A204.1 (cell line): ENCODE measurements around the gene CDCA7L.
"Not testable (repeated sequence)": the region's sequence is repeated elsewhere in the genome, so short reads cannot be mapped to it uniquely, and the experiment has no call there.

Experiments used
- FAIRE-seq: peaks from 2 replicates; lab custom pipeline; 2012; peaks lifted over from hg19 to GRCh38; lab: Jason Lieb, UNC

CDCA7L gene

DNA sequence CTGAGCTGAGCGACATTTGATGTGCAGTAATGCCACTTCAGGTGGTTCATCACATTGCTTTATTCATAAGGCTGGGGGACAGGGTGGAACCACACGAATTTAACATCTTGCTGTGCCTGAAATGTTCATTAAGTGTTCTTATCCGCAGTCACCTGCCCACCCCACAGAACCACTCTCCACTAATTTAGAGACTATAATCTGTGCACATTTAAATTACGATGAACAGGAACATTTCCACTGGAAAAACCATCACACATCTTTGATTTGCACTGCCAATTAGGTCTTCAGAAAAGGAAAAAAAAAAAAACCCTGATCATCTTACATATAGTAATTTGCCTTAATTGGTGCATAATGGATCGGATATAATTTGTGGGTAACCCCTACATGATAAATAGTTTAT, 2.3 kb downstream of the CDCA7L start:
- FAIRE-seq, result no peak

DNA sequence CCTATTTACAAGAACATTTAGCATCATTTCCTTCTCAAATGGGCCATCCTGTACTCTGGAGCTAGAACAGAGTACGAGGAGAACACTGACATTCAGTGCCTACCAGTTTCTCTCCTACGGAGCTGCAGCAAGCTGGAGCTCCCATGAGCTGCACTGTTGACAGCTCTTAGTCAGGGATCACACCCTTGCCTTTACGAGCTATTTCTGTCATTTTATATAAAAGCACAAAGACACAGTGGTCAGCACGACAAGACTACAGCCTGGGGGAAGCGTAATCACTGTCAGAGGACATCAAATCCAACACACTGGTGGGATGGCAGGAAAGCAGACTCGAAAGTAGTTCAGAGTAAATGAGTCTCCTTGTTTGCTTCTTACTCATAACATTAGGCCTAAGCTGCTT, 2.7 kb downstream of the CDCA7L start:
- FAIRE-seq, result no peak

DNA sequence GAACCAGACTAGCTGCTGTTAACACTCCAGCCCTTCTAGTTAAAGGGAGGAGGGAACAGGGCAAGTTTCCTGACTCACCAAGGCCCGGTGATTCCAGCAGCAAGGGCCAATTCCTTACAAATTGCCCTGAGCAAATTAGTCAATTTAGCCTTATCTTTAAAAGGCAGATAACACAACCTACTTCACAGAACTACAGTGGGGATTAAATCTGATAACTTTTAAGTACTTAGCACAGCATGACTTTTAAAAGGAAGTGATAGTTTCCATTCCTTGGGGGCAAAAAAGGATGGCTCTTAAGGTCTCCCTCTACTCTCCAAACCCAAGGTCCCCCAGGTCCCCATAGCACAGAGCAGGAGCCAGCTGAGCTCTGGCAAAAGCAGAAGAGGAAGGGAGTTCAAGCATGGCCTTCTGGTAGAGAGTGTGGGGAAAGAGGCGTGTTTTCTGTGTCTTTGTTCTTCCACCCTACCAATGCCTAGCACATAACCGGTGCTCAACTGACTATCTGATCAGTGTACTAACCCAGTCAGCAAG, 4.0 kb downstream of the CDCA7L start:
- no peak for FAIRE-seq

DNA sequence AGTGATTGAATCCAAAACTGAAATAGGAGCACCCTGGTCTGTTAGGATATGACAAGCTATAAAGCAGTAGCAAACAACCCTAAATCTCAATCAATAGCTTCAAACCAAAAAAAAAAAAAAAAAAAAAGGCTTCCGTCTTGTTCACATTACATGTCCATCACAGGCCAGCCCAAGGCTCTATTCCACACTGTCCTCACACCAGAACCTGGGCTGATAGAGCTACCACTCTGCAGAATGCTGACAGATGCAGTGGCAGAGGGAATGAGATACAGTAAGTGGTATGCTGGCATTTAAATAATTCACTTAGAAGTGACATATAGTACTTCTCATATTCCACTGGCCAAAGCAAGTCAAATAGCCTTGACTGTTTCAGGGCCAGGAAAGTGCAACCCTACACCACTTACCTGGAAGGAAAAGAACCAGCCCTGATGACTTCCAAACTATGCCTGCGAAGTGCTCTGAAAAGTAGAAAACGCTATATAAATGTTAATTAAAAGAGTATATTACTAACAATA, 5.8 kb downstream of the CDCA7L start:
- FAIRE-seq, result no peak

DNA sequence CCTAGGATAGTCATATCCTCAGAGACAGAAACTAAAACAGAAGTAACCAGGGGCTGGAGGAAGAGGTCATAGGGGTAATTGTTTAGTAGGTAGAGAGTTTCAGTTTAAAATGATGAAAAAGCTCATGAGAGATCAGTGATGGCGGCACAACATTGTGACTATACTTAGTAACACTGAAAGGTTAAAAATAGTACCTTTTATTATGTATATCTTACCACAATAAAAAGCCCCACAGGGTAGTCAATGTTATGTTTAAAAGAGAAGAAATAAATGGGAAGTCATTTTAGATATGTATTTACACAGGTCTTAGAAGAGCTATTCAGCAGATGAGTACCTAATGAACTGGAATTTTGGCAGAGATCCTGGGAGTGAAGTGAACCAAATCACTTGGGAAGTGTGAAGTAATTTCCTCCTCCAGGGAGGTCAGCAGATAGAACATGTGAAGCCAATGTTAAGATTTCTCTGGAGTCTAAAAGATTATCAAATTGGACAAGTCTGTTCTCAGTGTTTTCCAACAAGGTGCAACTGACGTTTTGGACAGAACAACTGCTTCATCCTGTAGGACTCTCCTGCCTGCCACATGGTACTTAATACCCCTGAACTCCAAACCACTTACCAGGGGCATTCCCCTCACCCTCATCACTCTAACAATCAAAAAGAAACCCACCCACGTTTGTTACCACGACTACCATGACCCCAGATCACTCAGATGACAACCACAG, 6.4 kb downstream of the CDCA7L start:
- FAIRE-seq, result no peak

DNA sequence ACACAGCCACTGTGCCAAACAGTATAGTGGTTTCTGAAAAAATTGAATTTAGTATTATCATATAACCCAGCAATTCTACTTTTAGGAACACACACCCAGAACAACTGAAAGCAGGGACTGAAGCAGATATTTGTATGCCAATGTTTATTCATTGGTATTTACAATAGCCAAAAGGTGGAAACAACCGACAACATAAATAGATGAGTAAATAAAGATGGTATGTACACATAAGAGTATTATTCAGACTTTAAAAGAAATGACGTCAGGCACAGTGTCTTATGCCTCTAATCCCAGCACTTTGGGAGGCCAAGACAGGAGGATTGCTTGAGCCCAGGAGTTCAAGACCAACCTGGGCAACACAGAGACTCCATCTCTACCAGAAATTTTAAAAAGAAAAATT, 7.2 kb downstream of the CDCA7L start:
- FAIRE-seq, result no peak

DNA sequence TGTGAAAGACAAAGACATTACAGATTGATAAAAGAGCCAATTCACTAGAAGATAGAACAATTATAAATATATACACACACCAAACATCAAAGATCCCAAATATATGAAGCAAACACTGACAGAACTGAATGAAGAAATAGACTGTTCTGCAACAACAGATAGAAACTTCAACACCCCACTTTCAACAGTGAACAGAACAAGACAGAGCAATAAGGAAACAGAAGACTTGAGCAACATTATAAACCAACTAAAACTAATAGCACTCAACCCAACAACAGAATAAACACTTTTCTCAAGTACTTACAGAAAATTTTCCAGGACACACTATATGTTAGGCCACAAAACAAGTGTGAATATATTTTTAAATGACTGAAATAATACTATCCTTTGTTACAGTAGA, 10.9 kb downstream of the CDCA7L start:
- no peak for FAIRE-seq

DNA sequence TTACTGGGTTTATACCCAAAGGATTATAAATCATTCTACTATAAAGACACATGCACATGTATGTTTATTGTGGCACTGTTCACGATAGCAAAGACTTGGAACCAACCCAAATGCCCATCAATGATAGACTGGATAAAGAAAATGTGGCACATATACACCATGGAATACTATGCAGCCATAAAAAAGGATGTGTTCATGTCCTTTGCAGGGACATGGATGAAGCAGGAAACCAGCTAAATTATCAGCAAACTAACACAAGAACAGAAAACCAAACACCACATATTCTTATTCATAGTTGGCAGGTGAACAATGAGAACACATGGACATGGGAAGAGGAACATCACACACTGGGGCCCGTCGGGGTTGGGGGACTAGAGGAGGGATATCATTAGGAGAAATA, 12.4 kb downstream of the CDCA7L start:
- FAIRE-seq, result not testable (repeated sequence)

DNA sequence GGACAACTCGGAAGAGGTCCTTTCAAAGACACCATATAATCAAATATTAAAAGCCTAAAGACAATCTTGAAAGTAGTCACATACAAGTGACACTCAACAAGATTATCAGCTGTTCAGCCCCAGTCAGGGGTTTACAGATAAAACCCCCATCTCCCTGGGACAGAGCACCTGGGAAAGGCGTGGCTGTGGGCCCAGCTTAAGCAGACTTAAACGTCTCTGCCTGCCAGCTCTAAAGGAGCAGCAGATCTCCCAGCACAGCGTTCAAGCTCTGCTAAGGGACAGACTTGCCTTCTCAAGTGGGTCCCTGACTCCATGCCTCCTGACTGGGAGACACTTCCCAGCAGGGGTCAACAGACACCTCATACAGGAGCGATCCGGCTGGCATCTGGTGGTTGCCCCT, 18.0 kb downstream of the CDCA7L start:
- no peak for FAIRE-seq

DNA sequence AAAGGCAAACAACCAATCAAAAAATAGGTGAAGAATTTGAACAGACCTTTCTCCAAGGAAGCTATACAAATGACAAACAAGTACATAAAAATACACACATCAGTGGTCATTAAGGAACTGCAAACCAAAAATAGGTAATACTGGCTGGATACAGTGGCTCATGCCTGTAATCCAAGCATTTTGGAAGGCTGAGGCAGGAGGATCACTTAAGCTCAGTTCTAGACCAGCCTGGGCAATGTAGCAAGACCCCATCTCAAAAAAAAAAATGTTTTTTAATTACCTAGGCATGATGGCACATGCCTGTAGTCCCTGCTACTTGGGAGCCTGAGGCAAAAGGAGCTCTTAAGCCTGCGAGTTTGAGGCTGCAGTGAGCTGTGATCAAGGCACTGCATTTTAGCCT, 19.3 kb downstream of the CDCA7L start:
- no peak for FAIRE-seq

DNA sequence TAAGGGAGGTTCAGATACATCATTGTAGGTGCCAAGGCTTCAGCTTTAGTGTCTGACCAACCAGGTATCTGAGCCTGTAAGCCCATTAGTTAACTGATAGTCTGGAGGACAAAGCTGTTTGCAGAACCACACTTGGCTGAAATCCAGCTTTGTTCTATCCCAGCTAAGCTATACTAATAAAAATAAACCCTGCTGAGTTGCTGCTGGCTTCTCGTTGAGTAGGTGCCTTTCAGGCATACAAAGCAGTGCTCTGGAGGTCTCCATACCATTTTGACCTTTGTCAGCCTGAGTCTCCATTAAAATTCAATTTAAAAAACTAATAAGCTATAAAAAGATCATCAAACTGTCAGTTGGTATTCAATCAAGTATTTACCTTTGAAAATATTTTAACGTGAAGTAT, 22.0 kb downstream of the CDCA7L start:
- no peak for FAIRE-seq

DNA sequence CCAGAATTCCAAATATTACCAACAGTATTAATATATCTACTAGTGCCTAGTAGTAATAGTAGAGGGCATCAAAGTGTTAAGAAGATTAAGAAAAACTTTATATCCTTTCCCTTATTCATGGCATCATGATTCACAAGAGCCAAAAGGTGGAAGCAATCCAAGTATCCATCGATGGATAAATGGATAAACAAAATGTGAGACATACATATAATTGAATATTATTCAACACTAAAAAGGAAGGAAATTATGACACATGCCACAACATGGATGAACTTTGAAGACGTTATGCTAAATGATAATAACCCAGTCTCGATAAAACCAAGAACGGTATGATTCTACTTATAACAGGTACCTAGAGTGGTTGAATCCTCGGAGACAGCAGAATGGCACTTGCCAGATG, 23.1 kb downstream of the CDCA7L start:
- FAIRE-seq, result no peak

DNA sequence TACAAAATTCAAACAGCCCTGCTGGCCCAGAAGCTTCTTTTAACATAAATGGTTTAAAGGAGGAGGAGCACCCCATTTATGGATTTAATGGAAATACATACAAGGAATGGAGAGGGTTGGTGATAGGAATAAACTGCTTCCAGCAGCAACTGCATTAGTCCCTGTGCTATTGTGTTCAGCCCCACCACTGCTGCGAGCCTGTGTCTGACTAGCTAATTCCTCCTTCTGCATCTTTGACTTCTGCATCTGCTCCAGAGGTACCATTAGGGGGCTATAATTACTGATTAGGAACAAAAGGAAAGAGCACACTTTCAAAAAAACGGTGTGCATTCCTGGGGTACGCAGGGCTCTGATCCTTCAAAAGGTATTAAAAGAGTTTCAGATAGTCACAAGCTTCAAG, 24.8 kb downstream of the CDCA7L start:
- FAIRE-seq, result no peak

DNA sequence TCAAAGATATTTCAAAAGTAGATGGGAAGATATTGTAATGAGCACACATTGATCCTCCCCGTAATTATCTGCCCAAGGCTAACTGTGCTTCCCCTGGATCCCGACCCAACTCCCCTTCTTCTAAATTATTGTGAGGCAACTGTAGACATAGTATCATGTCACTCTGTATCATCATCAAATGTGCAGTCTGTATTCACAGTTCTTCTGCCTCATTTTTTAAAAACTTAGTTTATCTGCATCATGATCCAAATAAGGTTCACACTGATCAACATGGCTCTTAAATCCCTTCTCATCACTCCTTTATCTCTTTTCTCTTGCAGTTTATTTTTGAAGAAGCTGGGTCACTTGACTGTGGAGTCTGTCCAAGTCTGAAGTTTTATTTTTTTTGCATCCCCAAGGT, 27.5 kb downstream of the CDCA7L start:
- no peak for FAIRE-seq

DNA sequence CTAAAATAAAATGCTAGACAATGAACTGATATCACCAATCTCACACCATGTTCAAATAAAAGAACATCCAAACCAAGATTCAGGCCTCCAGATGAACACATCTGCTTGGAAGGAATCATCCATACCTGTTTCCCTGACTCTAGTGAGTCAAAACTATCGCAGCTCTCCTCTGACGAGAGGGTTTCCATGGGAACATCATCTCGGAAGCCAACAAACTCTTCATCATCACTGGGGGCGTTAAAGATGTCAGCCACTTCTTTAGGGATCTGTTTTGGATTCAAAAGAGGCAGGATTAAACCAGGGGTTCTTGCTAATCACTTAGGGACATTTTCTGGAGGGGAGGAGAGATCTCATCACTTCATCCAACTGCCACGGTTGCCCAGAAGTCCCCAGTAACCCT, 29.1 kb downstream of the CDCA7L start:
- FAIRE-seq, result no peak

DNA sequence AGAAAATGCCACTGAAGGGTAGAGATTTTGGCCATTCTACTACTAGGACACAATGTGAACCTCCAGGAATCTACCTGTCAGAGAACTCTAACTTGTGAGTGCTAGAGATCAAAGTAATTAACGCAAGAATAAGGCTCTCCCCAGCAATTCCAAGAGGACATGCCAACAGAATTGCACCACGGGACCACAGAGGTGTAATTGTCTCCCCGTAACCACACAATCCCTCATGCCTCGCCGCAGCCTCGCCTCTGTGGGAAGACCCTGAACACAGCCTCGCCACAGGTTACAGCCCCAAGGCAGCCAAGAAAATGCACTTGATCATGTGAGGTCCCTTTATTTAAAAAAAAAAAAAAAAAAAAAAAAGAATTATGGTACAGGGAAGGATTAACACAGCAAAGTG, 29.5 kb downstream of the CDCA7L start:
- no peak for FAIRE-seq

DNA sequence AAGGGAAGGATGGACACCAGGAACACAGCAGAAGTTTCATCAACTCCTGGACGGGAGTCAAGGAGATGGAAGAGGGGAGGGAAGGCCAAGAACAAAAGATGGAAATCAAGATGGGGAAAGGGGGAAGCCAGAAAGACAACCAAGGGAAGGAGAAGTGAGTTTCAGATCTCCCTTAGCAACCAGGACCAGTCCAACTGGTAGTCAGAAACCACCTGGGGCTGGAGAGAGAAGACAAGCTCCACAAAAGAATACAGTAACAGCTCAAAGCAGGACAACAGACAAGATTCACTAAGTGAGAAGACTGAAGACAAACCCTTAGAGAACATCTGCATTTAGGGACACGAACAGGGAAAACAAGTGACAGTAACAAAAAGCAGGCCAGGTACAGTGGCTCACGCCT, 30.6 kb downstream of the CDCA7L start:
- FAIRE-seq, result no peak

DNA sequence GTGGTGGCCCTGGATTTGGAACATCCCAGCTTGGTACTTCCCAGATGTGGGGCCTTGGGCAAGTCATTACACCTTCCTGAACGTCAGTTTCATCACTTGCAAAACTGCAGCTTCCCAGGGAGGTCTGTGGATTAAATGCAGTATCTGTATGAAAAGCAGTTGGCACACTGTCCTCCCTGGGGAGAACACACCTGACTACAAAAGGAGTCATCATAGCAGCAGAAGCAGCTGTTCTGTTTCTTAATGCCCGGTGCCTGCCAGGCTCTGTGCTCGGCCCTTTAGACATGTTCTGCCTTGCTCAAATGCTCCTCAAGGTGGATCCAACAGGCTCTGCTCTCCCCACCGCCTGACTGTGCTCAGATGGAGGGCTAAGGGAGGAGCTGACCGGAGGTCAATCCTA, 31.0 kb downstream of the CDCA7L start:
- no peak for FAIRE-seq

DNA sequence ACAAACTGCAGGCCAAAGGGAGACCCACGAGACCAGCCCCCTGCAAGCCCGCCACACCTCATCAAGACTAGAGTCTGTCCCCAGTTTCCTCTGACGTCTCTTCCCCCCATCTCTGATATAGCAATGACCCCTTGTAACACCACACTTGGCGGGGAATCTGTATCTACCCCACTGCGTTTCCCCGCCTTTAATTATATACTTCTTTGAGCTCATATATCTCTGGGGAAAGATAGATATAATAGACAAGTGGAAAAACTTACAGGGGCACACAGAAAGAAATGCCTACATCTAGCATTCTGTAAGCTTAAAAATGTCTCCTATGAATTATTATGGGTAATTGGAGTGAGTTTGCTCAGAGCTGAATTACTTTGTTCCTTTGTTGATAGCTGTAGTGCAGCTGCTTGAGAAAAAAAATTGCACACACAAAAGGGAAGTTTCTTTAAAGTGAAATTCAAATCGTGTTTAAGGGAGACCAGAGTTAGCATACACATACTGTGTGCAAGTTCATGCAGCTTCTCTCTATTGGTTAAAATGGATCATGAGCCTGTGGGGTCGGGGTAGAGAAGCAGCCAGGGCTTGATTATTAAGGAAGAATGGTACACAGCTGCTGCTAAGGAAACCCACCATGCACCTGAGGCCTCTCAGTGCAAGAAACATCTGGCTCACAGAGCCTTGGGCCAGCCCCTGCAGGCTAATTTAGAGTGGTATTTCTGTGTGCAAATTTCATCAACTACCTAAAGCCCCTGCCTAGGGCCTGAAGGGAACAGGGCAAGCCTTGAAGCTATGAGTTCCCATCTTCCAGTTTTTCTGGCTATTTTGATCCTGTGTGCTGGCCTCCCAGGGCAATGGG, 32.5 kb downstream of the CDCA7L start:
- FAIRE-seq, result no peak

DNA sequence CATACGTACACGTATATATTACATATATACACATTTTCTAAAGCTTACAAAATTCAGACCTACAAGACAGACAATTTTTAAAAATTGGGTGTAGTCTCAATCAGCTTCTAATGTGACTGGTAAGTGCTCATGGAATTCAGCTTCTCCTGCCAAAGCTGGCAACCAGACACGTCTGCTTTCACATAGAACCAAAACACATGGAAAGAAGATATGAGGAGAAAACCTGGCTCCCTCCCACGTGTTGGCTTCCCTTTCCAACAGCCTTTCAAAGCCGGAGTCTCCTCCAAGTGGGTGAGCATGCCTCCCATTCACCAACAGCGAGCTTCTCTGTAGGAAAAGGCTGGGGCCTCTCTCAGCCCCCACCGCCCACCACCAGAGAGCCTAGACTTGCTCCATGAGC, 33.4 kb downstream of the CDCA7L start:
- FAIRE-seq, result no peak

DNA sequence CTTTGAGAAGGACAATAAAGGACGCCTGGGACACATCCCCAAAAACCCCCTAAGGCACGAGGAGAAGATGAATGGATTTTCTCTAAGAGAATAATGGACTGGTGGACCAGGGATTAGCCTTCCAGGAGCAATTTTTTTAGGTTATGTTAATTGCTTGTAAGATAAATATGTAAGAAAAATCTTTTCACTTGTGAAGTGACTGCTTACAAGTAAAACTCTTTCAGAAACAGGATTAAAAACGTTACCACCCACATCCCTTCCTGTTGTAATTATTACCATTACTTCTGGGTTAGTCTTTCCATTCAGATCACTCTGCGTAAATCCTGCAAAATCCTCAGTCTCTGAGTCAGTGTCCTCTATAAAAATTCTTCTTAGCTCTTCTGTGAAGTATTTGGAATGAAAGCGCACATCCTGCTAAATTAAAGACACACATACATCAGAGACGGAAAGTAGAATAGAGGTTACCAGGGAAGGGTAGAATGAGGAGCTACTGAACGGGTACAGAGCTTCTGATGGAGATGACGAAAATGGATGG, 34.3 kb downstream of the CDCA7L start:
- no peak for FAIRE-seq

DNA sequence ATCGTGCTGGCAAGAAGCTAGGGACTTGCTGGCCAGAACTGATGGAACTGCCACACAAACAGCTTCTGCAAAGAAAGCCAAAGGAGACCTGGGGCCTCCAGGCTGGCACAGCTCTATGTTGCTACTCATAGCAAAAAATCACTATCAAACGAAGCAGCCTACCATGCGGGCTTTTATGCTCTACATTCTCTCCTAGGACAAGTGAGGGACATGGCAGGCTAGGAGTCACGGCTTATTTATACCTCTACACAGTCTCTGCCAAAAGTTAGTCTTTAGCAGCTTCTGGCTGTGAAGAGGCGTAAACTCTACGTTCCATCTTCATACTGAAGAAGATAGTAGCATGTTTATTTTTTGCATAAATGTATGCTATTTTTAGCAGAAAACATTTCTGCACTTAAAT, 35.4 kb downstream of the CDCA7L start:
- FAIRE-seq, result no peak

DNA sequence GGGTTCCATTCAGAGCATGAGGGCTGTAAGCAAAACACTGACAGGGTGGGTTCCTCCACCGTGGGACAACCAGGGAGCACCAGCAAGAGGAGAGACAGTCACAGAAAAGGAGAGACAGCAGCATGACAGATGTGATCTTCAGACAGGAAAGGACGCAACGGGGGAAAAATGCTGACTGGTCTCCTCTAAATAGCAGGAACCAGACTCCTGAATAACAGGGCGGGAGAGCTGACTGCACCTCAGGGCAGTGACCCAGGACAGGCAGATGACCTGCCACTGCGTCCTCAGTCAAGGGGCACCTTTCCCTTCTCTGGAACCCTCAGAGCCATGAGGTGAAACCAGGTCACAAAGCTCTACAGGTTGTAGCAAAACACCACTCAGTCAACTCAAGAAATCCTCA, 37.0 kb downstream of the CDCA7L start:
- no peak for FAIRE-seq
